Activated effector memory CD4-positive, alpha-beta T cell treated with Interleukin-2 at 50 U/mL for 16 hours (primary cell): Measurements from ENCODE around the gene CYTH1.

Experiments used
- DNase-seq: peaks from one replicate; pipeline ENCODE4 v3.0.0-alpha.2; 2020

The CYTH1 gene

GRCh38 chr17:78665952-78666920 lies 115.8 kb downstream of the CYTH1 start:
- peak; percentile 41 for DNase-seq

GRCh38 chr17:78665387-78665951 lies 116.6 kb downstream of the CYTH1 start:
- DNase-seq = no peak

GRCh38 chr17:78664476-78665386 lies 117.3 kb downstream of the CYTH1 start:
- DNase-seq = no peak

- no peak for DNase-seq
Observed at GRCh38 chr17:78661093-78661770, 120.8 kb downstream of the CYTH1 start.

- DNase-seq = no peak
Observed at GRCh38 chr17:78659546-78659945, 122.5 kb downstream of the CYTH1 start.

GRCh38 chr17:78658281-78658785 lies 123.7 kb downstream of the CYTH1 start:
- no peak for DNase-seq

- no peak for DNase-seq
Observed at GRCh38 chr17:78655251-78655940, 126.7 kb downstream of the CYTH1 start.

- DNase-seq = no peak
Observed at GRCh38 chr17:78654325-78654724, 127.7 kb downstream of the CYTH1 start.

GRCh38 chr17:78653382-78653781 lies 128.7 kb downstream of the CYTH1 start:
- no peak for DNase-seq

- DNase-seq = no peak
Observed at GRCh38 chr17:78652913-78653312, 129.2 kb downstream of the CYTH1 start.

GRCh38 chr17:78652024-78652423 lies 130.0 kb downstream of the CYTH1 start:
- DNase-seq = no peak

- DNase-seq = no peak
Observed at GRCh38 chr17:78651554-78651953, 130.5 kb downstream of the CYTH1 start.

GRCh38 chr17:78650093-78650715 lies 131.9 kb downstream of the CYTH1 start:
- DNase-seq = no peak

- no peak for DNase-seq
Observed at GRCh38 chr17:78648293-78648692, 133.8 kb downstream of the CYTH1 start.

GRCh38 chr17:78647032-78647431 lies 135.0 kb downstream of the CYTH1 start:
- DNase-seq = no peak

GRCh38 chr17:78645421-78646295 lies 136.4 kb downstream of the CYTH1 start:
- DNase-seq = peak; percentile 25

- DNase-seq = no peak
Observed at GRCh38 chr17:78644931-78645351, 137.1 kb downstream of the CYTH1 start.

- no peak for DNase-seq
Observed at GRCh38 chr17:78644224-78644623, 137.8 kb downstream of the CYTH1 start.

- DNase-seq = no peak
Observed at GRCh38 chr17:78643326-78643725, 138.7 kb downstream of the CYTH1 start.

- DNase-seq = no peak
Observed at GRCh38 chr17:78642707-78643106, 139.4 kb downstream of the CYTH1 start.
